ENCODE data around the gene FKBP8.

FKBP8 gene

GRCh38 chr19:18507727-18508440 is 35.5 kb downstream of the FKBP8 start:
- TF ChIP-seq, protein P1, sequence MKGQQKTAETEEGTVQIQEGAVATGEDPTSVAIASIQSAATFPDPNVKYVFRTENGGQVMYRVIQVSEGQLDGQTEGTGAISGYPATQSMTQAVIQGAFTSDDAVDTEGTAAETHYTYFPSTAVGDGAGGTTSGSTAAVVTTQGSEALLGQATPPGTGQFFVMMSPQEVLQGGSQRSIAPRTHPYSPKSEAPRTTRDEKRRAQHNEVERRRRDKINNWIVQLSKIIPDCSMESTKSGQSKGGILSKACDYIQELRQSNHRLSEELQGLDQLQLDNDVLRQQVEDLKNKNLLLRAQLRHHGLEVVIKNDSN (IDR thresholded peaks at IDR 0.05): no peak
- TF ChIP-seq RAD21 (IDR thresholded peaks at IDR 0.05; ENCODE audit: low read depth): no peak
- no peak for TF ChIP-seq NFIC (IDR thresholded peaks at IDR 0.05)
- no peak for TF ChIP-seq TCF12 (IDR thresholded peaks at IDR 0.05; ENCODE audit: low read depth)
- TF ChIP-seq CREB1 (IDR thresholded peaks at IDR 0.05; ENCODE audit: low read depth): no peak
- TF ChIP-seq ZBTB7A (IDR thresholded peaks at IDR 0.05; ENCODE audit: low read depth): no peak
- no peak for TF ChIP-seq EP300 (IDR thresholded peaks at IDR 0.05; ENCODE audit: borderline replicate concordance)
- no peak for TF ChIP-seq MAX (IDR thresholded peaks at IDR 0.05)
- TF ChIP-seq TEAD4 (IDR thresholded peaks at IDR 0.05): no peak
- TF ChIP-seq EGR1 (IDR thresholded peaks at IDR 0.05): no peak

DNA sequence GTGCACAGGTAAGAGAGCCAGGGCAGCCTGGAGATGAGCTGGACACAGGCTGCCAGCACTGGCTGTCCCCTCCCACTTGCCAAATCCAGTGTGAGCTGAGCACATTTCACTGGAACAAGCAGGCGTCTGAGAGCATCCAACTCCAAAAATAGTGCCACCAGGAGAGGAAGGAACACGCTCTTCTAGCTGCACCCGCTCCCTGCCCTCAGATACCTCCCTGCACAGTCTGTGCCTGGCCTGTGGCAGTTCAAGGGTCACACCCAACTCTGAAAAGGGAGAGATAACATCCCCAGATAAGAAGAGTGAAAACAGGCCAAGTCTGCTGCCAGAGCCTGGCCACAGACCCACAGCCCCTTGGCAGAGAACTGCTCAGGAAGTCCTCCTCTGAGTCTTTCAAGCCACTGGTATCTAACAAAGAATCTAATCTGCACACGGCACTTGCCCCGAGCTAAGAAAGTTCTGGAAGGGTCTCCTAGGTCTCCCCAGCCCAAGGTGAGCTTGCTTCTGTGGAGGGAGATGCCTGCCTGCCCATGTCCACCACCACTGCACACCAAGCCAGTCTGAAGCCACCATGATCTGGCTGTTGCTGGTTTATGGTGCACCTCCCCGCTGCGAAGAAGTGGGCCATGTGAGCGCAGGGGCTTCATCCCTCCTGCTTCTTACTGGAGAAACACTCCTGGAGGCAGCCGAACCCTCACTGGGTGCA is 36.2 kb downstream of the FKBP8 start:
- TF ChIP-seq TAF1 (IDR thresholded peaks at IDR 0.05; ENCODE audit: low read depth) (no peak), NFIC (IDR thresholded peaks at IDR 0.05) (no peak)

DNA sequence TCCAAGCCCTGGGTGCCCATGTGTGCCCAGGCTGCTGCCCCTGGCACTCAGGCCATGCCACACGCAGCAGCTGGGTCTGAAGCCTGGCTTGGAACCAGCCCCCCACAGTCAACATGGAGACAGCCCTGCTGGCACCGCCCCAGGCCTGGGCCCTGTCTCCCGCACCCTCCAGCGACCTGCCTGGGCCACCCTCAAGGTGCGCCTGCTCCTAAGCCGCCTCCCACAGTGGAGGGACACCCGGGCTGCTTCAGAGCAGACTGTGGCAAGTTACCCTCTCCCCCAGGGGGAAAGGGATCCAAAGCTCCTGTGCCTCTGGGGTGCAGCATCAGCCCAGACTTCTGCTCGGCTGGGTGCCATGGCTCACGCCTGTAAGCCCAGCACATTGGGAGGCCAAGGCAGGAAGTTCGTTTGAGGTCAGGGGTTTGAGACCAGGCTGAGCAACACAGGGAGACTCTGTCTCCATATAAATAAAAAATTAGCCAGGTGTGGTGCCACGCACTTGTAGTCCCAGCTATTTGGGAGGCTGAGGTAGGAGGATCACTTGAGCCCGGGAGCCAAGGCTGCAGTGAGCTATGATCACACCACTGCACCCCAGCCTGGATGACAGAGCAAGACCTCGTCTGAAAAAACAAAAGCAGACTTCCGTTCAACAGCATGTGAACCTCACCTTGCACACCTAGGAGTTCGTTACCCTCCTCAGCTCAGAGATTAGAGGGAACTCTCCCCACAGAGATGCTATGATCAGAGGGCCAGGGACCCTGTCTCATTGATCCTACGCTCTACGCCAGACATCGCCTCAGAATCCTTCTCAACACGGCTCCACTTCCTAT is 37.1 kb downstream of the FKBP8 start:
- TF ChIP-seq REST (IDR thresholded peaks at IDR 0.05; ENCODE audit: low read depth) (no peak), NFIC (IDR thresholded peaks at IDR 0.05) (no peak), CREB1 (IDR thresholded peaks at IDR 0.05; ENCODE audit: low read depth) (no peak), RAD21 (IDR thresholded peaks at IDR 0.05; ENCODE audit: low read depth) (no peak), ZBTB7A (IDR thresholded peaks at IDR 0.05; ENCODE audit: low read depth) (no peak), TAF1 (IDR thresholded peaks at IDR 0.05; ENCODE audit: low read depth) (no peak), FOXM1 (IDR thresholded peaks at IDR 0.05; ENCODE audit: borderline replicate concordance, low read depth) (no peak), TEAD4 (IDR thresholded peaks at IDR 0.05) (no peak), CEBPB (IDR thresholded peaks at IDR 0.05) (no peak), YY1 (IDR thresholded peaks at IDR 0.05; ENCODE audit: low read depth) (no peak), EP300 (IDR thresholded peaks at IDR 0.05; ENCODE audit: borderline replicate concordance) (no peak), EGR1 (IDR thresholded peaks at IDR 0.05) (no peak), MAX (IDR thresholded peaks at IDR 0.05) (no peak)
- TF ChIP-seq, protein P1 (IDR thresholded peaks at IDR 0.05): no peak

- TF ChIP-seq TAF1 (IDR thresholded peaks at IDR 0.05; ENCODE audit: low read depth) (no peak), EP300 (IDR thresholded peaks at IDR 0.05; ENCODE audit: borderline replicate concordance) (no peak), FOXM1 (IDR thresholded peaks at IDR 0.05; ENCODE audit: borderline replicate concordance, low read depth) (no peak), REST (IDR thresholded peaks at IDR 0.05; ENCODE audit: low read depth) (no peak), CREB1 (IDR thresholded peaks at IDR 0.05; ENCODE audit: low read depth) (no peak), RAD21 (IDR thresholded peaks at IDR 0.05; ENCODE audit: low read depth) (no peak), CEBPB (IDR thresholded peaks at IDR 0.05) (no peak), ZBTB7A (IDR thresholded peaks at IDR 0.05; ENCODE audit: low read depth) (no peak), EGR1 (IDR thresholded peaks at IDR 0.05) (no peak), MAX (IDR thresholded peaks at IDR 0.05) (no peak), YY1 (IDR thresholded peaks at IDR 0.05; ENCODE audit: low read depth) (no peak), NFIC (IDR thresholded peaks at IDR 0.05) (no peak), TCF12 (IDR thresholded peaks at IDR 0.05; ENCODE audit: low read depth) (no peak), TEAD4 (IDR thresholded peaks at IDR 0.05) (no peak)
- TF ChIP-seq, protein P1 (IDR thresholded peaks at IDR 0.05): no peak
Observed at GRCh38 chr19:18504886-18505610, 38.3 kb downstream of the FKBP8 start.

All from Ishikawa (cell line).